Measurements from ENCODE around the gene ZNF516. TPM values are rescaled to one million over a fixed set of nuclear protein-coding genes. Genes with fewer than 3 reads are reported as not detected.

Gene ZNF516, protein sequence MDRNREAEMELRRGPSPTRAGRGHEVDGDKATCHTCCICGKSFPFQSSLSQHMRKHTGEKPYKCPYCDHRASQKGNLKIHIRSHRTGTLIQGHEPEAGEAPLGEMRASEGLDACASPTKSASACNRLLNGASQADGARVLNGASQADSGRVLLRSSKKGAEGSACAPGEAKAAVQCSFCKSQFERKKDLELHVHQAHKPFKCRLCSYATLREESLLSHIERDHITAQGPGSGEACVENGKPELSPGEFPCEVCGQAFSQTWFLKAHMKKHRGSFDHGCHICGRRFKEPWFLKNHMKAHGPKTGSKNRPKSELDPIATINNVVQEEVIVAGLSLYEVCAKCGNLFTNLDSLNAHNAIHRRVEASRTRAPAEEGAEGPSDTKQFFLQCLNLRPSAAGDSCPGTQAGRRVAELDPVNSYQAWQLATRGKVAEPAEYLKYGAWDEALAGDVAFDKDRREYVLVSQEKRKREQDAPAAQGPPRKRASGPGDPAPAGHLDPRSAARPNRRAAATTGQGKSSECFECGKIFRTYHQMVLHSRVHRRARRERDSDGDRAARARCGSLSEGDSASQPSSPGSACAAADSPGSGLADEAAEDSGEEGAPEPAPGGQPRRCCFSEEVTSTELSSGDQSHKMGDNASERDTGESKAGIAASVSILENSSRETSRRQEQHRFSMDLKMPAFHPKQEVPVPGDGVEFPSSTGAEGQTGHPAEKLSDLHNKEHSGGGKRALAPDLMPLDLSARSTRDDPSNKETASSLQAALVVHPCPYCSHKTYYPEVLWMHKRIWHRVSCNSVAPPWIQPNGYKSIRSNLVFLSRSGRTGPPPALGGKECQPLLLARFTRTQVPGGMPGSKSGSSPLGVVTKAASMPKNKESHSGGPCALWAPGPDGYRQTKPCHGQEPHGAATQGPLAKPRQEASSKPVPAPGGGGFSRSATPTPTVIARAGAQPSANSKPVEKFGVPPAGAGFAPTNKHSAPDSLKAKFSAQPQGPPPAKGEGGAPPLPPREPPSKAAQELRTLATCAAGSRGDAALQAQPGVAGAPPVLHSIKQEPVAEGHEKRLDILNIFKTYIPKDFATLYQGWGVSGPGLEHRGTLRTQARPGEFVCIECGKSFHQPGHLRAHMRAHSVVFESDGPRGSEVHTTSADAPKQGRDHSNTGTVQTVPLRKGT
- total RNA-seq, result 5.8 and 6.3 TPM in 2 replicates

DNA sequence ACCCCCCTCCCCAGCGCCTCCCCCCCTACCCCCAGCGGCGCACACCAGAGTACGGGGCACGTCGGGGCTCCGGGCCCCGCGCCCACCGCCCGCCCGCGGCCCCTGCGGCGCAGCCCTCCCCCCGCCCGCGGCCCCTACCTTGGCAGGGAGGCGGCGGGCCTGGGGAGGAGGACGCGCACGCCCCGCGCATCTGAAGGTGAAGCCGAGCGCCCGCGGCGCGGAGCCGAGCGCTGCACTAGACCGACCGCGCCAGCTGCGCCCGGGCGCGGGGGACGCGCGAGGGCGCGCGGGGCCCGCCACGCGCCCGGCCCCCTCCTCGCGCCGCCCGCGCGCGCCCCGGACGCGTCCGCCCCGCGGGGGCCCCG lies at the start of gene ZNF516:
Gene ZNF516 (minus strand): TSS at position 237 of the 365 bp plus-strand sequence. CDS start 52,188 bp downstream, outside the sequence.

